Kidney (tissue), 22 donors: ENCODE results near the gene TMEM190. TPM values are rescaled to one million over a fixed set of nuclear protein-coding genes. Genes with fewer than 3 reads are reported as not detected.
"Not testable (repeated sequence)": the region's sequence is repeated elsewhere in the genome, so short reads cannot be mapped to it uniquely, and the experiment has no call there.

Source experiments
- DNase-seq, 5 donors: peaks; one replicate each; pipeline ENCODE4 v3.0.0-alpha.2; 2013 to 2020
- FAIRE-seq: peaks from 2 replicates; lab custom pipeline; 2012; peaks lifted over from hg19 to GRCh38; lab: Jason Lieb, UNC
- H3K27ac ChIP-seq, 2 donors: one replicate each; pipeline ENCODE4 v1.7.0; 2013; ENCODE audit warnings: low read depth in 2 of 2, low read length in 2 of 2, inconsistent platforms in 1 of 2
- H3K27me3 ChIP-seq: one replicate; pipeline ENCODE4 v1.7.1; 2013; ENCODE audit warnings: low read length, inconsistent platforms; ENCODE audit not compliant: control insufficient read depth, insufficient read depth
- H3K36me3 ChIP-seq, 3 donors: one replicate each; pipeline versions ENCODE4 v1.7.0 to v1.7.1; 2013; ENCODE audit warnings: low read length in 3 of 3, control low read depth in 1 of 3, inconsistent platforms in 1 of 3; ENCODE audit not compliant: insufficient read depth in 3 of 3, control insufficient read depth in 2 of 3
- H3K4me1 ChIP-seq, 3 donors: one replicate each; pipeline versions ENCODE4 v1.7.0 to v1.7.1; 2013; ENCODE audit warnings: low read length in 3 of 3, inconsistent platforms in 1 of 3, low read depth in 1 of 3; ENCODE audit not compliant: control insufficient read depth in 2 of 3, insufficient read depth in 2 of 3
- H3K4me3 ChIP-seq, 3 donors: one replicate each; pipeline versions ENCODE4 v1.7.0 to v1.8.1; 2013; ENCODE audit warnings: low read length in 3 of 3, control low read depth in 1 of 3, inconsistent platforms in 1 of 3
- H3K9ac ChIP-seq, 3 donors: one replicate each; pipeline versions ENCODE4 v1.7.0 to v1.7.1; 2013; ENCODE audit warnings: low read length in 3 of 3, control low read depth in 1 of 3, inconsistent platforms in 1 of 3
- H3K9me3 ChIP-seq, 3 donors: one replicate each; pipeline versions ENCODE4 v1.7.0 to v1.7.1; 2013; ENCODE audit warnings: low read length in 3 of 3, control low read depth in 1 of 3, inconsistent platforms in 1 of 3; ENCODE audit not compliant: control insufficient read depth in 2 of 3, insufficient read depth in 1 of 3
- CTCF ChIP-seq: IDR thresholded peaks from 3 replicates; pipeline ENCODE4 v1.5.1; 2012; ENCODE audit warnings: mild to moderate bottlenecking, moderate library complexity, borderline replicate concordance; ENCODE audit not compliant: insufficient read depth; ENCODE audit errors: extremely low read depth
- intact Hi-C: fragments of 100-400 bp; cut with DNase I; formaldehyde crosslinking; loops from one replicate; pipeline ENCODE4 v1.11.1; 2022
- long read RNA-seq, 10 donors: library from polyadenylated mRNA in 1 of 10; unstranded in 1 of 10; transcript quantifications; one replicate each; pipeline ENCODE4 v2.0.0 and lab custom pipeline, GENCODE V29; 2021 to 2026
- polyA plus RNA-seq: library from polyadenylated mRNA; stranded (reverse); fragments of 350-450 nt; fragmentation: Illumina TruSeq; extraction: RNeasy Lipid Tissue Mini Kit (QIAGEN cat#74804); gene quantifications from one replicate; pipeline ENCODE4 v1.2.3, GENCODE V29; 2014; ENCODE audit warnings: low read depth, low replicate concordance; ENCODE audit not compliant: insufficient read depth
- total RNA-seq: library from RNA; stranded (reverse); fragmentation: NEBNext Ultra II Directional; extraction: Animal tissue kit (Norgen Biotek cat#: 25700); gene quantifications from one replicate; pipeline ENCODE4 v1.2.1, GENCODE V29; 2021
- donor health status: control.
- donor health status: control.
- donor health status: control.
- donor health status: control.
- donor health status: control.
- donor health status: DM: yes; HTN: yes; CAD: no.
- donor health status: Normal renal cell carcinoma (clear cell type).

The TMEM190 gene
- not detected for total RNA-seq
- polyA plus RNA-seq, result not detected
- long read RNA-seq, donor 1, partial matches to known transcripts, result 0 of 1 reads
- long read RNA-seq, donor 1, other reads (novel, unspliced or antisense), result 0 of 1 reads
- long read RNA-seq, donor 2, result 0 reads
- long read RNA-seq, donor 3, result 0 reads
- long read RNA-seq, donor 4, result 0 reads
- long read RNA-seq, donor 5, result 0 reads
- long read RNA-seq, donor 6, result 0 reads
- long read RNA-seq, donor 7, result 0 reads
- long read RNA-seq, donor 8, partial matches to known transcripts, result 0 of 1 reads
- long read RNA-seq, donor 8, other reads (novel, unspliced or antisense), result 0 of 1 reads
- long read RNA-seq, donor 9, result 0 reads
- long read RNA-seq, donor 10, result 0 reads

- H3K9me3 ChIP-seq, result no peaks in the 10 kb centered on the region
- H3K27ac ChIP-seq, result no peak within 1 kb of the TSS
- no peak within 1 kb of the TSS for H3K4me3 ChIP-seq
- DNase-seq, result peak; percentile 64 to 82 (median 70)
- H3K36me3 ChIP-seq, result no peaks in the 10 kb centered on the region
- H3K9ac ChIP-seq, result no peak within 1 kb of the TSS
- intact Hi-C loops, result no loop called here
- peaks cover 2% of the 10 kb centered on the region for H3K27me3 ChIP-seq
- TF ChIP-seq CTCF, result no peak
- no peaks in the 10 kb centered on the region for H3K4me1 ChIP-seq
- FAIRE-seq, result no peak
These were observed at the start of gene TMEM190 for GRCh38 chr19:55376241-55376933. Gene TMEM190 (plus strand): TSS chr19:55376826. CDS start chr19:55376854, 28 bp downstream.

- H3K27ac ChIP-seq, DNase-seq, H3K36me3 ChIP-seq, H3K9me3 ChIP-seq, H3K4me3 ChIP-seq, H3K27me3 ChIP-seq, intact Hi-C loops, H3K4me1 ChIP-seq, H3K9ac ChIP-seq, FAIRE-seq: not testable (repeated sequence)
These were observed 47.8 kb upstream of the TMEM190 start for GRCh38 chr19:55328774-55329318.

GRCh38 chr19:55329791-55330190, 46.8 kb upstream of the TMEM190 start:
- H3K9ac ChIP-seq, intact Hi-C loops, DNase-seq, H3K27ac ChIP-seq, H3K36me3 ChIP-seq, H3K27me3 ChIP-seq, H3K4me3 ChIP-seq, H3K9me3 ChIP-seq, FAIRE-seq, H3K4me1 ChIP-seq: not testable (repeated sequence)

GRCh38 chr19:55333870-55334269, 42.8 kb upstream of the TMEM190 start:
- DNase-seq, result peak in 2 of 5 donors; percentile 64 to 79
- H3K9ac ChIP-seq, result peak overlapping the region in 1 of 3 donors; percentile 41
- peaks cover 0 to 4% (median 0%) of the 10 kb centered on the region in 3 donors for H3K4me1 ChIP-seq
- intact Hi-C loops, result no loop called here
- FAIRE-seq, result no peak
- H3K4me3 ChIP-seq, result peak overlapping the region in 2 of 3 donors; percentile 60 to 70
- H3K9me3 ChIP-seq, result no peaks in the 10 kb centered on the region
- TF ChIP-seq CTCF, result no peak
- H3K36me3 ChIP-seq, result no peaks in the 10 kb centered on the region
- H3K27ac ChIP-seq, result peak overlapping the region; percentile 45 to 76
- no peaks in the 10 kb centered on the region for H3K27me3 ChIP-seq
